Tibial artery (tissue), 4 donors: Measurements from ENCODE around the gene UBE2E2.

Experiments
- DNase-seq, 2 donors: peaks; one replicate each; pipeline ENCODE4 v3.0.0-alpha.2; 2019
- H3K27ac ChIP-seq, 2 donors: fragments of 200-600 bp; sonication (generic) in 1 of 2; 1 replicate in 1 of 2; 2 replicates in 1 of 2; pipeline ENCODE4 v1.5.1; 2018 to 2019; ENCODE audit warnings: mild to moderate bottlenecking in 1 of 2
- H3K27me3 ChIP-seq, 2 donors: fragments of 200-600 bp; sonication (generic) in 1 of 2; one replicate each; pipeline versions ENCODE4 v1.5.1 to v1.6.0; 2016 to 2019
- H3K36me3 ChIP-seq, 3 donors: fragments of 200-600 bp; sonication (generic) in 2 of 3; one replicate each; pipeline ENCODE4 v1.5.1; 2016 to 2019; ENCODE audit warnings: mild to moderate bottlenecking in 2 of 3
- H3K4me1 ChIP-seq, 4 donors: fragments of 200-600 bp; sonication (generic) in 2 of 4; 1 replicate in 3 of 4; 2 replicates in 1 of 4; pipeline ENCODE4 v1.5.1; 2016 to 2019
- H3K4me3 ChIP-seq, 2 donors: fragments of 200-600 bp; sonication (generic) in 1 of 2; 1 replicate in 1 of 2; 2 replicates in 1 of 2; pipeline ENCODE4 v1.5.1; 2018 to 2019; ENCODE audit warnings: mild to moderate bottlenecking in 2 of 2
- H3K9me3 ChIP-seq, 3 donors: fragments of 200-600 bp; sonication (generic) in 1 of 3; one replicate each; pipeline ENCODE4 v1.5.1; 2016 to 2019
- intact Hi-C: fragments of 100-400 bp; cut with DNase I; formaldehyde crosslinking; loops from one replicate; pipeline ENCODE4 v1.15.0; 2023; ENCODE audit warnings: low total_unique reads
- TF ChIP-seq, protein P1 (sequence below), 2 experiments: fragments of 200-600 bp in 1 of 2; fragments of 450-650 bp in 1 of 2; IDR thresholded peaks; one replicate each; pipeline ENCODE4 v1.5.1; 2017 to 2019; ENCODE audit warnings: antibody characterized with exemption in 2 of 2, mild to moderate bottlenecking in 1 of 2, moderate library complexity in 1 of 2

The UBE2E2 gene

DNA sequence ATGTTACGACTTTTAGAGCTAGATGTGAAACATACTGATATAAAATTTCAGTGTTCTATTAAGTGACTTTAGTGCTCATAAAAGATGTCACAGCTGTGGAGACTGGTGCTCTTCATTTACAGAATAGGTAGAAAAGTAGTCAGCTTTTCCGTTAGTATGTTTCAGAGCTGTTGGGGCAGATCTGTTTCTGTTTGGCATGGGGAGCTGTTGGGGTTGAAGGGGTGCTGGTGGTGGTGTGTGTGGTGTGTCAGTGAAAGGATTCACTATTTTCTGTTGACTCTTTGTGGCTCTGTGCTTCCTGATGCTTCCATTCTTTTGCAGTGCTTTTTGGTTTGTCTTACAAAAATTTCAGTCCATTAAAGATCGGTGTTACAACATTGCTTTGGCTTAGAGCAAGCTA, 3.2 kb downstream of the UBE2E2 start:
- H3K27ac ChIP-seq: no peak overlapping the region
- TF ChIP-seq, protein P1, sequence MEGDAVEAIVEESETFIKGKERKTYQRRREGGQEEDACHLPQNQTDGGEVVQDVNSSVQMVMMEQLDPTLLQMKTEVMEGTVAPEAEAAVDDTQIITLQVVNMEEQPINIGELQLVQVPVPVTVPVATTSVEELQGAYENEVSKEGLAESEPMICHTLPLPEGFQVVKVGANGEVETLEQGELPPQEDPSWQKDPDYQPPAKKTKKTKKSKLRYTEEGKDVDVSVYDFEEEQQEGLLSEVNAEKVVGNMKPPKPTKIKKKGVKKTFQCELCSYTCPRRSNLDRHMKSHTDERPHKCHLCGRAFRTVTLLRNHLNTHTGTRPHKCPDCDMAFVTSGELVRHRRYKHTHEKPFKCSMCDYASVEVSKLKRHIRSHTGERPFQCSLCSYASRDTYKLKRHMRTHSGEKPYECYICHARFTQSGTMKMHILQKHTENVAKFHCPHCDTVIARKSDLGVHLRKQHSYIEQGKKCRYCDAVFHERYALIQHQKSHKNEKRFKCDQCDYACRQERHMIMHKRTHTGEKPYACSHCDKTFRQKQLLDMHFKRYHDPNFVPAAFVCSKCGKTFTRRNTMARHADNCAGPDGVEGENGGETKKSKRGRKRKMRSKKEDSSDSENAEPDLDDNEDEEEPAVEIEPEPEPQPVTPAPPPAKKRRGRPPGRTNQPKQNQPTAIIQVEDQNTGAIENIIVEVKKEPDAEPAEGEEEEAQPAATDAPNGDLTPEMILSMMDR (IDR thresholded peaks at IDR 0.05): no peak
- DNase-seq: no peak
- H3K4me1 ChIP-seq: peaks cover 0 to 28% (median 5%) of the 10 kb centered on the region in 4 donors
- no peaks in the 10 kb centered on the region for H3K9me3 ChIP-seq
- H3K4me3 ChIP-seq: no peak overlapping the region
- no peaks in the 10 kb centered on the region for H3K27me3 ChIP-seq
- H3K36me3 ChIP-seq: peaks cover 0 to 4% (median 4%) of the 10 kb centered on the region in 3 donors
- intact Hi-C loops: no loop called here

DNA sequence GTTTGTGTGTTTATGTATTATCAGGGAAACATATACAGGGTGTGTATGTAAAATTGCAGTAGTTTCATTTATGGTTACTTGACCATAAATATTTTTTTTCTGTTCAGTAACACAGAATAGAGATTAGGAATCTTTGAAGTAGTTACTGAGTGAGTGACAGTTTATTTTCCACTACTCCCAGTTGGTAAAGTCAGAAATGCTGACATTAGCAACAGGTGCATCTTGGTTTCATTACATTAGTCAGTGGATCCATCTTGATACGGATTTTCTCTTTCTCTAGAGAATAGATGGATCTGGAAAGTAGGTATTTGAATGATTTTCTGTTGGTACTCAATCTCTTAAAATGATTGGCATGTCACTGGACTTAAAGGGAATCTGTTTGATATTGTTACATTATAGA, 6.0 kb downstream of the UBE2E2 start:
- TF ChIP-seq, protein P1 (IDR thresholded peaks at IDR 0.05): no peak
- no peak for DNase-seq
- H3K36me3 ChIP-seq: peaks cover 0 to 4% (median 0%) of the 10 kb centered on the region in 3 donors
- no peaks in the 10 kb centered on the region for H3K9me3 ChIP-seq
- peaks cover 0 to 22% (median 4%) of the 10 kb centered on the region in 4 donors for H3K4me1 ChIP-seq
- H3K4me3 ChIP-seq: no peak overlapping the region
- H3K27me3 ChIP-seq: no peaks in the 10 kb centered on the region
- intact Hi-C loops: no loop called here
- H3K27ac ChIP-seq: no peak overlapping the region

DNA sequence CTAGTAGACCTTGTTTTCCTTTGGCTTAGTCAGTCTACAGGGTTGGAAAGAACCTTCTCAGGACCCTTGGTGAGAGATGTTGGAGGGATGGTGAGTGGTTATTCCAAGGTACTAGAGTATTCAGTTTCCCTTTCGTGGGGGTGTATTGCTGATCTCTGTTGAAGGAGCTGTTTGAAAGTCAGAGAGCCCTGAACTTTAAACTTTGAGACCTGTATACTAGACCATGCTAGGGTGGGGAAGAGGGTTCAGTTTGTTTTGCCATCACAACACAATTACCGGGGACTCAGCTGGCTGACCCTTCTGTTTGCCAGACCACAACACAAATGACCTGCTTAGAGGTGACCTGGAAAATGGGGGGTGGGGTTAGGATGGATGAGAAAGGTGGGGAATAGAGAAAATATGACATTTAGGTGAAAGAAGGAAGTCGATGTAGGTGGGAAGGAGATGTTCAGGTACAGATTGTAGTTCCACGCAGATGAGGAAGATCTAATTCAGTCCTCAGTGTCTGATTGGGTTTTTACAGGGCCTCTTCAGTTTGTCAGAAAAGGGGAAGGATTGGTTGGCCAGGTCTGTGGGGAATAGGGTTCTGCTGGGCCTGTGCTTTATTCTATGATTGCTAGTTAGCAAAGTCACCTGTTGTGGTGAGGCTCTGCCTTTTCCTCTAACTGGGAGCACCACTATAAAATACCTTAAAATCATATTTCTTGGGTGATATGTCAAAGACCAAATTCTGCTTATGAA, 6.8 kb downstream of the UBE2E2 start:
- Histone ChIP-seq H3K27me3 (no peaks in the 10 kb centered on the region), H3K4me3 (no peak overlapping the region), H3K36me3 (peaks cover 0 to 4% (median 0%) of the 10 kb centered on the region in 3 donors), H3K27ac (no peak overlapping the region), H3K9me3 (no peaks in the 10 kb centered on the region), H3K4me1 (peaks cover 0 to 16% (median under 1%) of the 10 kb centered on the region in 4 donors)
- intact Hi-C loops: no loop called here
- DNase-seq: no peak
- TF ChIP-seq, protein P1 (IDR thresholded peaks at IDR 0.05): no peak

DNA sequence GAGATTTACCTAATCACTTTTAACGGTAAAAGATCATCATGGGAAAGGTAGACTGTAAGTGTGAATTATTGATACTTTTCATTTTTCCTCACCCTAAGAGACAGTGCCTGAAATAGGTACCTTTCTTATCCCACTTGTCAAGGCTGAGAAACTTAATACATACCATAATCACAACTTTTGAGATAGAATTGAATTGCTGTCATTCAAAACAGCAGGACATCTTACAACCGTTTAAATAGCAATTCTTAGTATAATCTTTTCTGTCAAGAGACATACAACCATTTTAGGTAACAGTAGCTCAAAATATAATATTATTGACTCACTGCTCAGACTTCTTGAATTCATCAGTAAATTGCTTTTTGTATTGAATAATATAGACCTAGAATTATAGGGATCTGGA, 10.7 kb downstream of the UBE2E2 start:
- H3K27ac ChIP-seq: no peak overlapping the region

DNA sequence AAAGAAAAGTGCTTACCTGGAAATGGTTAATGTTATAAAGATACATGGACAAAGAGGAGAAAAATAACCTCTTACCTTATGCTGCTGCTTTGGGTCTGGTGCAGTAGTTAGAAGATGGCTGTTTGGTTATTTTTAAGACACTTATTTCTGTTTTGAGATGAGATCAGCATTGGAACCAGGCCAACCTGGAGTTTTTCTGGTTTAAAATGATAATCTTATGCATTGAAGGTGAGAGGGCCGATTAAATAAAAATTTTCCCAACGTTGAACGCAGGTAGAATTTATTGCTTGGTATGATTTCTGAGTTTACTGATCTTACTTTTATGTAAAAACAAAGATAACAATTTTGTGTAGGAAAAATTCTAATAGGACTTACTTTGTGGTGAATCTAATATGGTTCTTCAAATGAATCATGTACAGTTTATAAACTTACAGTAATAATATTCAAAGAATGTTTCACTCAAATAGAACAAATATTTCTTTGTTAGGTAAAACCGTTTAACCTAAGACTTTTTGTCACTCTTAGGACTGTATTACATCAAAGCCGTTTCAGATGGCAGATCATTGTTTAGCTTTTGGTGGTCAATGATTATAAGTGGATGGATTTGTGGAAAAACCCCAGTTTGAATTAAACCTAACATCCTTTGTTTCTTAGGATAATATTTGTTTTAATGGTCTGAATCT, 14.9 kb downstream of the UBE2E2 start:
- Histone ChIP-seq H3K9me3 (no peaks in the 10 kb centered on the region), H3K27me3 (no peaks in the 10 kb centered on the region), H3K27ac (no peak overlapping the region), H3K4me3 (no peak overlapping the region), H3K36me3 (no peaks in the 10 kb centered on the region), H3K4me1 (peaks cover 0 to 27% (median 7%) of the 10 kb centered on the region in 4 donors)
- TF ChIP-seq, protein P1 (IDR thresholded peaks at IDR 0.05): no peak
- DNase-seq: no peak
- intact Hi-C loops: no loop called here

More for the DNA sequence above, 10.7 kb downstream of the UBE2E2 start:
- peaks cover 0 to 4% (median 0%) of the 10 kb centered on the region in 3 donors for H3K36me3 ChIP-seq
- no peaks in the 10 kb centered on the region for H3K9me3 ChIP-seq
- intact Hi-C loops: no loop called here
- TF ChIP-seq, protein P1 (IDR thresholded peaks at IDR 0.05): no peak
- DNase-seq: no peak
- no peaks in the 10 kb centered on the region for H3K27me3 ChIP-seq
- H3K4me3 ChIP-seq: no peak overlapping the region
- H3K4me1 ChIP-seq: peaks cover 0 to 16% (median under 1%) of the 10 kb centered on the region in 4 donors
